ENCODE measurements around the gene PTPMT1. TPM values are rescaled to one million over a fixed set of nuclear protein-coding genes. Genes with fewer than 3 reads are reported as not detected.

Gene PTPMT1
- total and polyA plus RNA-seq, 12 donors: 16.9 to 66.9 (median 22.4) TPM

GRCh38 chr11:47592251-47592650 is 26.9 kb downstream of the PTPMT1 start:
- Histone ChIP-seq H3K27me3 (peaks cover 0 to 62% (median 50%) of the 10 kb centered on the region in 7 donors), H3K36me3 (no peaks in the 10 kb centered on the region), H3K4me1 (peaks cover 2 to 26% (median 18%) of the 10 kb centered on the region in 9 donors), H3K4me3 (no peak overlapping the region), H3K9me3 (no peaks in the 10 kb centered on the region), H3K27ac (no peak overlapping the region)
- TF ChIP-seq CTCF (IDR thresholded peaks at IDR 0.05): no peak
- 71 to 77% methylated on average over 4 of the region's 4 CpGs for WGBS, 2 donors
- no peak for ATAC-seq
- no peak for DNase-seq
- intact Hi-C loops (cut with DNase I): no loop called here

- Histone ChIP-seq H3K9me3 (no peaks in the 10 kb centered on the region), H3K36me3 (no peaks in the 10 kb centered on the region), H3K27me3 (peaks cover 0 to 62% (median 50%) of the 10 kb centered on the region in 7 donors), H3K4me3 (no peak overlapping the region), H3K27ac (no peak overlapping the region), H3K4me1 (peaks cover 2 to 26% (median 18%) of the 10 kb centered on the region in 9 donors)
- TF ChIP-seq CTCF (IDR thresholded peaks at IDR 0.05): no peak
- ATAC-seq (no peak), DNase-seq (no peak)
- intact Hi-C loops (cut with DNase I): no loop called here
- 82 to 90% methylated on average over 2 of the region's 2 CpGs for WGBS, 2 donors
Measured at GRCh38 chr11:47592970-47593369, 27.6 kb downstream of the PTPMT1 start.

GRCh38 chr11:47593492-47593933 is 28.1 kb downstream of the PTPMT1 start:
- Histone ChIP-seq H3K36me3 (no peaks in the 10 kb centered on the region), H3K4me1 (peaks cover 2 to 26% (median 18%) of the 10 kb centered on the region in 9 donors), H3K27me3 (peaks cover 0 to 62% (median 50%) of the 10 kb centered on the region in 7 donors), H3K27ac (no peak overlapping the region), H3K4me3 (peak overlapping the region in 2 of 10 donors; percentile 16 to 34), H3K9me3 (no peaks in the 10 kb centered on the region)
- no peak for TF ChIP-seq CTCF (IDR thresholded peaks at IDR 0.05)
- ATAC-seq (no peak), DNase-seq (no peak)
- 11 to 14% methylated on average over 6 of the region's 6 CpGs for whole genome bisulfite sequencing, 2 donors
- intact Hi-C loops (cut with DNase I): no loop called here

- no peak for DNase-seq
- no peaks in the 10 kb centered on the region for H3K9me3 ChIP-seq
- intact Hi-C loops (cut with DNase I): no loop called here
- TF ChIP-seq CTCF (IDR thresholded peaks at IDR 0.05): no peak
- no peak within 1 kb of the TSS for H3K27ac ChIP-seq
- peaks cover 0 to 60% (median 50%) of the 10 kb centered on the region in 7 donors for H3K27me3 ChIP-seq
- no peaks in the 10 kb centered on the region for H3K36me3 ChIP-seq
- peaks cover 2 to 23% (median 18%) of the 10 kb centered on the region in 9 donors for H3K4me1 ChIP-seq
- ATAC-seq: no peak
- peak within 1 kb of the TSS in 7 of 10 donors; percentile 15 to 34 (median 21) for H3K4me3 ChIP-seq
- 3 to 4% methylated on average over 47 to 48 of the region's 48 CpGs for WGBS, 2 donors
Measured at GRCh38 chr11:47593934-47594855, 28.8 kb downstream of the PTPMT1 start, which contains the start of gene C1QTNF4. C1QTNF4 (minus strand) TSS chr11:47594411; CDS start chr11:47590810, 3,601 bp downstream.
